GM10266 (cell line): ENCODE data around the gene SCAMP1.

Experiments used
- DNase-seq: peaks from one replicate; pipeline ENCODE4 v3.0.0; 2012; ENCODE audit errors: extremely low spot score
- TF ChIP-seq, protein P1 (sequence below): IDR thresholded peaks from 2 replicates; pipeline ENCODE4 v1.5.1; 2012; ENCODE audit warnings: mild to moderate bottlenecking, low read depth; ENCODE audit not compliant: control insufficient read depth, insufficient read depth; ENCODE audit errors: missing control alignments

SCAMP1 gene

DNA sequence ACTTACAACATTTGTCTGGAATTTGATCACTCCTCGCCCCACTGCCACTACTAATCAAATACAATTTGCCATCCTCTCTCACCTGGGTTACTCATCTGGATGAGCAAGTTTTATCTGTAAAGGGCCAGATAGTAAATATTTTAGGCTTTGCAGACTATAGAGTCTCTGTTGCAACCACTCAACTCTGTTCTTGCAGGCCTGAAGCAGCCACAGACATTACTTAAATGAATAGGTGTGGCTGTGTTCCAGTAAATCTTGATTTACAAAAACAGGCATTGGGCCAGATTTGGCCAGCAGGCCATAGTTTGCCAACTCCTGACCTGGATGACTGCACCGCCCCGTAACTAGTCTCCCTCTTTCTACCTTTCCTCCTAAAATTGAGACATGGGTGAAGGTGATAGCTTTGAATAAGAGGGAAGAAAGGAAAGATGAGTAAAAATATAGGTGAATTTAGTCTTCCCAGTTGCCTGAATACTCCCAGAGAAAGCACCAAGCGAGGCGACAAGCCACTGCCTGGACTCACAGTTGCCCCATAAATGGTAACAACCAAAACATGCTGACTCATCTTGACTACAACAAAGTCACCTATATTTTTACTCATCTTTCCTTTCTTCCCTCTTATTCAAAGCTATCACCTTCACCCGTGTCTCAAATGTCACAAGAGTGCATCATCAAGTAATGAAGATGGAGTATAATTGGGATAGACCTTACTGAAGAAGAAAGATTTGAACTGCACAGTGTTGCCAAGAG is 32.5 kb upstream of the SCAMP1 start:
- DNase-seq = no peak
- TF ChIP-seq, protein P1, sequence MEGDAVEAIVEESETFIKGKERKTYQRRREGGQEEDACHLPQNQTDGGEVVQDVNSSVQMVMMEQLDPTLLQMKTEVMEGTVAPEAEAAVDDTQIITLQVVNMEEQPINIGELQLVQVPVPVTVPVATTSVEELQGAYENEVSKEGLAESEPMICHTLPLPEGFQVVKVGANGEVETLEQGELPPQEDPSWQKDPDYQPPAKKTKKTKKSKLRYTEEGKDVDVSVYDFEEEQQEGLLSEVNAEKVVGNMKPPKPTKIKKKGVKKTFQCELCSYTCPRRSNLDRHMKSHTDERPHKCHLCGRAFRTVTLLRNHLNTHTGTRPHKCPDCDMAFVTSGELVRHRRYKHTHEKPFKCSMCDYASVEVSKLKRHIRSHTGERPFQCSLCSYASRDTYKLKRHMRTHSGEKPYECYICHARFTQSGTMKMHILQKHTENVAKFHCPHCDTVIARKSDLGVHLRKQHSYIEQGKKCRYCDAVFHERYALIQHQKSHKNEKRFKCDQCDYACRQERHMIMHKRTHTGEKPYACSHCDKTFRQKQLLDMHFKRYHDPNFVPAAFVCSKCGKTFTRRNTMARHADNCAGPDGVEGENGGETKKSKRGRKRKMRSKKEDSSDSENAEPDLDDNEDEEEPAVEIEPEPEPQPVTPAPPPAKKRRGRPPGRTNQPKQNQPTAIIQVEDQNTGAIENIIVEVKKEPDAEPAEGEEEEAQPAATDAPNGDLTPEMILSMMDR = no peak

DNA sequence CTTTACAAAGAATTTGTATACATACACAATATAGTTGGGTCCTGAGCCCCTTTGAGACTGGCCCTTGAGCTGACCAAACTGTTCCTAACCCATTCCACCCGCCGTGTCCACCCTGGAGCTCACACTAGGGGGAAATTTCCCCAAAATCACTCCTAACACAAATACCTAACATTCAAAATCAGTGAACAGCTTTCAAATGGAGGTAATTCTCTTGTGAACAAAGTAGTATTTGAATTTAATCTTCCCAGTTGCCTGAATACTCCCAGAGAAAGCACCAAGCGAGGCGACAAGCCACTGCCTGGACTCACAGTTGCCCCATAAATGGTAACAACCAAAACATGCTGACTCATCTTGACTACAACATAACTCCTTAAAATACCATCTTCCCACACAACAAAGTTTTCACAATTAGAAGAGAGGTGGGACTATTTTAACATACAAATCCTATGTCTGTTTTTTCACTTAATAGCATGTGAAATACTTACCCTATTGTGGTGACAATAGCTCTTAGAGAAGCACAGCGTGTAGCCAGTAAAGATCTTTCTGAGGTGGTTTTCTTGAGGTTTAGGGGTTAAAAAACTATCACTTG is 31.7 kb upstream of the SCAMP1 start:
- TF ChIP-seq, protein P1 = no peak
- no peak for DNase-seq

DNA sequence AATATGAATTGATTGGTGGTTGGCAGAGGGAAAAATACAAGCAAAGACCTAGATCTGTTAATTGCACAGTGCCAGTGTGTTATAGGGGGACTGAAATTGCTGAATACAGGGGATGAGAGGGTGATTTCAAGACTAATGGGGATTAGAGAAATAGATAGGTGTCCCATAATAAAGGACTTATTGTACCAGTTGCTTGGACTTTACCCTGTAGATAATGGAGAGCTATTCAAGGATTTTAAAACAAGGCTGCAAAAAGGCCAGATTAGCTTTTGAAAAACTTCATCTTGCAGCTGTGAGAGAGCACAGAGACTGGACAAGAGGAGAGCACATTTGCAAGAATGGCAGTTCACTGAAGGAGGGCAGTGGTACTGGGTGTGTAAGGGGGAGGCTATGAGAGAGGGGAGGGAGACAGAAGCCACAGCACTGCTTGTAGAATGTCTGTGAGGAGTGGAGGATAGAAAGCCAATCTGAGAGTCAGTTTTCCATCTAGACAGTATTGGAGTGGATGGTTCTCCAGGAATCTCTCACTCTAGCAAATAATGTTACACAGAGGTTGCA is 28.8 kb upstream of the SCAMP1 start:
- TF ChIP-seq, protein P1 = no peak
- DNase-seq = no peak

DNA sequence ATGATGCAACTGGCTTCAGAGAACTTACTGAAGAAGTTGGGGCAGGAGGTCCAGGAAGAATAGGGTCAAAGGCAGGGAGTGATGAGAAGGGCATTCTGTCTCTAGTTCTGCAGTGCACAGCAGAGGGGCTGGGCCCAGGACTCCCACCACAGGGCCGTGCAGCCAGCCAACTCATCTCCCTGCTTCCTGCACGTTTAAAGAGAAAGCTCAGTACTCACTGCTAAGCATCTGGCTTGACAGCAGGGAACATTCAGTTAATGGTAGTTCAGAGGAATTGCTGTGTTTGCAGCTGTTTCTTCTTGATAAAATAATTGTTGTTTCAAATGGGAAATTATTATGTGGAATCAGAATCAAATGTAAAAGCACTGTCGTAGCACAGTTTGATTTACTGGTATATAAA is 25.6 kb upstream of the SCAMP1 start:
- TF ChIP-seq, protein P1 = no peak
- DNase-seq = no peak

GRCh38 chr5:78335976-78336375 is 24.4 kb upstream of the SCAMP1 start:
- TF ChIP-seq, protein P1 = no peak
- DNase-seq = no peak

DNA sequence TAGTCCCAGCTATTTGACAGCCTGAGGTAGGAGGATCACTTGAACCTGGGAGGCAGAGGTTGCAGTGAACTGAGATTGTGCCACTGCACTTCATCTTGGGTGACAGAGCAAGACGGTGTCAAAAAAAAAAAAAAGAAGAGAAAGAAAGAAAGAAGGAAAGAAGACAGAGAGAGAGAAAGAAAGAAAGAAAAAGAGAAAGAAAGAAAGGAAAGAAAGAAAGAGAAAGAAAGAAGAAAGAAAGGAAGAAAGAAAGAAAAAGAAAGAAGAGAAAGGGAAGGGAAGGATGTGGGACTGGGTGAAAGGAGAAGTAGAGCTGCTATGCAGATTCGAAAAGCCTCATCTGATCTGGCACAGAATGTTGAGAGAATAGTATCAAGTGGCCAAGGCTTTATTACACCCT is 23.7 kb upstream of the SCAMP1 start:
- TF ChIP-seq, protein P1 = no peak
- no peak for DNase-seq
